GM18526 (cell line): ENCODE results near the gene AHCYL1.

Experiments
- POLR2A ChIP-seq: IDR thresholded peaks from 3 replicates; pipeline ENCODE4 v1.6.1; 2011; ENCODE audit not compliant: insufficient read length; ENCODE audit errors: extremely low read depth

AHCYL1 gene

DNA sequence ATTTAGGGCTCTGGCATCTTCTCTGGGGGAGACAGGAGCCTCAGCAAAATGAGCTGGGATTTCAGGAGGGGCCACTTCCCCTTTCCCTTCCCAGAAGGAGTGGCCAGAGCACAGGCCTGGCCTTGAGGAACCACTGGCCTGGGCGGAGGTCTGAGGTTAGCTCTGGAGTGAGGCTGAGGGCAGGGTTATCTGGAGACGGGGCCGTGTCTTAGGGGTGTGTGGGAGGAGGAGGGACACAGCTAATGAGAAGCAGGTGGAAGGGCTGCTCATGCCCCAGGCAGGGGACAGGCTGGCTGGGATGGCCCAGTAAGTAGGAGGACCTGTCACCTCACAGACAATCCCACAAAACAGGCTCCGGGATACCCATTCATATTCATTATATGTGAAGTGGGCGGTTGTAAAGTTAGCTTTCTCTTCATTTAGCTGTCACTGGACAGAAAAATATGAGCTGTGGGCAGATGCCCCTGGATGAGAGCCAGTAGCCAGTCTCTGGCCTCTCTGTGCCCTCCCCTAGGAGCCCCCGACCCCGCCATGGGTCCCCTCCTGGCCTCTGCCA, 73.5 kb downstream of the AHCYL1 start:
- TF ChIP-seq POLR2A, result no peak

DNA sequence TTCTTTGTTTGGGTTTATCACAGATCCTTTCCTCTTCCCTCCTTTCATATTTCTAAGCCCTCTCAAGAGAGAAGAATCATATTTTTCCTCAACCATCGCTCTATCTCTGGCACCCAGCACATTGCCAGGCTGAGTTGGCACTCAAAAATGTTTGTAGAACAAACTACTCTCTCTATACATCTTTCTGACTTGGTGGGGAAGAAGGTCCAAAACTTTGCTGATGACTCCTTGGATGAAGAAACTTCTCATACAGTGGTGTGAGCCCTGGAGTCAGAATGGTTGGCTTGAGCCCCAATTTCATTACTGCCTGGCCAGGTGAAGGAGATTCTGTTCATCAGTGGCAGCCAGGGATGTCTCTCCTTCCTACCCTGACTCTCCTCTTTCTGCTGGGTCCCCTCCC, 74.0 kb downstream of the AHCYL1 start:
- no peak for TF ChIP-seq POLR2A

DNA sequence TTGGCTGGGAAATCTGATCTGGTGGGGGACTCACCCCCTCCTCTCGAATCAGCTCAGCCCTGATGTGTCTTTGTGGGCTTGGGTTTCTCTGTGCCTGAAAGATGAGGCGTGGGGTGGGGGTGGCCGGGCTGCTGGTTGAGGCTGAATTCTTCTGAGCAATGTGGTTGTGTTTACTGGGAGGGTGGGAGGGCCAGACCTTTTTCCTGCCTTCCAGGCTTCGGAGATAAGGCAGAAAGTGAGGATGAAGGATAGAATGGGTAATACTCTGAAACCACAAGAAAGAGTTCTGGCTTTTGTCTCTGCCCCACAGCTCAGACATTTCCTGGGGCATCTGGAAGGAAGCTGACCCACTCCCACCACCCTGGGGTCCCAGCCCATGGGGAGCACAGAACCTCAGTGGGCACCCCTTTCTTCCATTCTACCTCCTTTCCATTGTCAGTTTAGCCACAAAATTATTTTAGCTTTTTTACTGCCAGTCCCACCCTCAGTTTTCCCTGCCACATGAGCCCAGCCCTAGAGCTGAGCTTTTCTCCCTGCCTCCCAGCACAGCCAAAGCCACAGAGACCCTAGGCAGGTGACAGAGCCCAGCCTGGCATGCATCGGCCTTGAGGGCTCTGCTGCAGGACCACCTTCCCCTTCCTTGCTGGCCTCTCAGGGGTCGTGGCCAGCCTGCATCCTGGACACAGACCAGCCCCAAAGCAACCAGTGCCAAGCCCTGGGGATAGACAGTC, 74.7 kb downstream of the AHCYL1 start:
- no peak for TF ChIP-seq POLR2A

DNA sequence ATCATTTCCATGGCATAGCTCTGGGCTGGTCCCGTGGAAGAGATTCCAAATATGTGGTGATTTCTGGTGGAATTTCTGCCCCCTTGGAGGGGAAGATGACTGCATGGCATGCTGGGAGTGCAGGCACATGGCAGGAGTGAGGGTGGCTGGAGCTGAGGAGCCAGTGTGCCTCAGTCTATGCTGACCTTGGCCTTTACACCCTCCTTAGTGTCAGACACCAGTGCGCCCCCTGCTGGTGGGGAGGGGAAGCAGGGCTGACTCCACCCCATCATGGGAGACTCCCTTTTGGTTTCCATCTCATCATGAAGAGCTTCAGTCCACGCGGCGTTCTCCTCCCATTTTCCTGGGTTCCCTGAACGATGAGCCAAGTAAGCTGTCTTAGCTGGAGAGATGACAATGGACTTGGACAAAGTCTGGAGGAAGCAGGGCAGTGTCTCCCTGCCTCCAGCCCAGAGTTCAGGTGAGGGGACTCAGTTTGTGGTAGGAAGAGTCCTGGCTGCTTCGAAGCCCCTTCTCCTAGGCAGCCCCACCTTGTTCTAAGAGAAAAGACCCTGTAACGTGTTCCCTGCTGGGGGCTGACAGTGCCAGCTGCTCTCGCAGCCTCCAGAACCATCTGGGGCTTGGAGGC, 75.6 kb downstream of the AHCYL1 start:
- TF ChIP-seq POLR2A, result no peak

DNA sequence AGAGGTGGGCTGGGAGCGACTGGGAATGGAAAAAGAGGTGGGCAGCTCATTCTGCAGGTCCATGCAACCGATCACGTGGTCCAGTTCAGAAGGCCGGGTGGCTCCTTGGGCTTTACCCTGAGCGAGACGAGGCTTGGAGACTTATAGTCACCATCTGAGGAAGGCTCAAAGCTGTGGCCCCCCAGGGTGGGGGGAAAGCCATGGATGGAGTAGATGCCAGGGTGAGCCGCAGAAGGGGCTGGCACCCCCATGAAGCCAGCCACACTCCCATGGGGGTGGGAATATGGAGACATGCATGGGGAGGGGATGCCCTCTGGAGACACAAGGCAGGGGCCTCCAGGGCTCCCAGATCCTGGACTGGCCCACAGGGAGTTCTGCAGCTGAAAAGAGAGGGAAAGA, 76.1 kb downstream of the AHCYL1 start:
- TF ChIP-seq POLR2A, result no peak

DNA sequence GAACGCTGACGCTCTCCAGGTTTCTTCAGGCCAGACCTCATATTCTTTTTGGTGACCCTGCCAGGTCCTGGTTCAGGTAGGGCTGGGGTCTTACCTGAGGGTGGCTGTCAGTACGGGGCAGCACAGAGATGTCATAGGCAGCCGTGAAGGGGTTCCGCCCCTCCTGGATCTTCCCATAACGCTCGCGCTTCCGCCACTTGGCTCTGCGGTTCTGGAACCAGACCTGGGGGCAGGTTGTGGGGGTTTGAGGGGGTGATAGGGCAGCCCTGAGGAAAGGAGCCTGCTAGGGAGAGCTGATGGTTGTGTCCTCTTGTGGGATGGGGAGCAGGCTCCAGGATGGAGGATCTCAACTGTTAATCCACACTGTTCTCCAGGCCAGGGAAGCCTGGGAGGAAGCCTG, 76.8 kb downstream of the AHCYL1 start:
- TF ChIP-seq POLR2A, result no peak

DNA sequence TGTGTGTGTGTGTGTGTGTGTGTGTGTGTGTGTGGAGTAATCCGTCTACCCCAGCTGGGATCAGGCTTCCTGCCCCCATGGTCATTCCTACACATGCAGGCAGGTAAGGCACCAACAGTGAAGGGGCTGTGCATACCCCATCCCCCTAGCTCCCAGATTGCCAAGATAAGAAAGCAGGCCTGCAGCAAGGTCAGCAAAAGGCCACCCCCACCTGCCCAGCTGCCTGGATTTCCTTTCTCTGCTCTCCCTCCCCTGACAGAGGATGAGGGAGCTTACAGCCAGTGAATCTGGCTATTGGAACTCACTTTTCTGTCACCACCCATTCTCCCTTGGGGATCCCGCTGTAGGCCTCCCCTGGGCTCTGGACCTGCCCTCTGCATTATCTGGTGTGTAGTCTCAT, 78.0 kb downstream of the AHCYL1 start:
- no peak for TF ChIP-seq POLR2A

DNA sequence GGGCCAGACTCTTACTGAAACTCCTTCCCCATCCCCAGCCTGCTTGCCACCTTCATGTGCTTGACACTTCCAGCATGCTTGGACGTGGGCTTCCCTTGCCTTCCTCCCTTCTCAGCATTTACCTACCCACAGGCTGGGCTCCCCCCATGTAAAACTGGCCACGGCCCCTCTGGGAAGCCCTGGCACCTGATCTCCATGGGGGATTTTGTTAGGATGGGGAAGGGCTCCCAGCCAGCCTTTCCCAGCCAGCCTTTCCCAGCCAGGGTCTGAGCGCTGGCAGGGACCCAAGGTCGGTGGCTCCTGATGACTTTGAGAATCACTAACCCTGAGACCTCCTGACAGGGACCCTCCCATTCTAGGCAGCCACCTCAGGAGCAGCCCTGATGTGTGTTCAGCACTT, 79.2 kb downstream of the AHCYL1 start:
- TF ChIP-seq POLR2A, result no peak

DNA sequence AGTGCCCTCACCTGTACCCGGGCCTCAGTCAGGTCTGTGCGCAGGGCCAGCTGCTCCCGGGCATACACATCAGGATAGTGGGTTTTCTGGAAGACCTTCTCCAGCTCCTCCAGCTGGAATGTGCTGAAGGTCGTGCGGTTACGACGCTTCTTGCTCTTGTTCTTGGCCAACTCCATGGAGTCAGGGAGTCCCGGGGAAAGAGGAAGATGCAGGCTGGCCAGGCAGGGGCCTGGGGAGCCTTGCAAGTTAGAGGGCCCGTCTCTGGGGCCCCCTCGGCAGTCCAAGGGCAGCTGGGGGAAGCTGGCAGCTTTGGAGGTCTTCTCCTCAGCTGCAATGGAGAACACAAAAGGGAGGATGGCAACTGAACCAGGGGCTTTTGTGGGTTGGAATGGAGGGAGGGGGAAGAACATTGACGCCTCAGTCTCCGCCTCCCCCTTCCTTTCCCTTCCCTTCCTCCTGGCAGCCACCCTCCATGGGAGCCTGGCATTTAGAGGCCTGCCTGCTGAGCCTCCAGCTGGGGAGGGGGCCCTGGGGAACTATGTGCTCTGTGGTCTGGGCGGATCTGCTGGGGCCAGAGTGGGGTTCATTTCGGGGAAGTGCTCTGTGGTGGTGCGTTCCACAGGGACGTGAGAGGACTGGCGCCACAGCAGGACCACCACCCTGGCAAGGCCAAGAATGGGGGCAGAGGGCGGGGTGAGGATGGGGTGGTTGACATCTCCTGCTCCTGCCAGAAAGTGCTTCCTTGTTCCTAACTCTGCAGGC, 80.2 kb downstream of the AHCYL1 start:
- TF ChIP-seq POLR2A, result no peak

DNA sequence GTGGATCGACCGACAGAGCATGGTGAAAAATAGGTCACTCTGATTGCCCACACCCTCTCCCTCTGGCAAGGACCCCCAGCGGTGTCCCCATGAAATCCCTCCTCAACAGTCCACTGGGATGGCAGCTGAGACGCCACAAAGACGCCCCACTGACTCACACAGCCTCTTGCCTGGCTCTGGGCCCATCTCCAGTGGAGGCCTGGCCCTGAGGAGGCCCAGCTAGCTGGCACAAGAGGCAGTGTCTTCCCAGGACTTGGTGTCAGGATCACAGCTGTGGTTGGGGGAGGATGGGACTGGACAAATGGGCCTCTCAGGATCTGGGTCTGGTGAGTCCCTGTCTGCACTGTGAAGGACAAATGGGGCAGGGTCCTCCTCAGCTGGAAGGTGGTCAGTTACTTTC, 81.3 kb downstream of the AHCYL1 start:
- no peak for TF ChIP-seq POLR2A

DNA sequence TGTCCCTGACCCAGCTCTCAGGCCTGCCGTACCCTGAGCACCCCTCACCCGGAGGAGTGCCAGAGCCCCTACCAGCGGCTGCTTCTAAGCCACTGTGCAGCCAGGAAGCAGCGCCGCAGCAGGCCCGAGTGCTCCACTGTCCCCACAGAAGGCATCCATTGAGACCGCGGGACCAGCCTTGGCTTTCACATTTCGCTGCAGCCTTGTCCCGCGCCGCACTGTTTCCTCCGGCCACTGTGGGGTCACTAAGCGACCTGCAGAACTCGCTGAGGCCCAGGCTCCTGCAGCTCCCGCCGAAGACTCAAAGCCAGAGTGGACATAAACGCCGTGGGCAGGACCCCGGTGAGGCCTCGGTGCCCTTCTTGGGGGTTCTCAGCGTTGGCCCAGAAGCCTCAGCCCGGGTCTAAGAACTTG, 82.9 kb downstream of the AHCYL1 start:
- TF ChIP-seq POLR2A, result no peak

DNA sequence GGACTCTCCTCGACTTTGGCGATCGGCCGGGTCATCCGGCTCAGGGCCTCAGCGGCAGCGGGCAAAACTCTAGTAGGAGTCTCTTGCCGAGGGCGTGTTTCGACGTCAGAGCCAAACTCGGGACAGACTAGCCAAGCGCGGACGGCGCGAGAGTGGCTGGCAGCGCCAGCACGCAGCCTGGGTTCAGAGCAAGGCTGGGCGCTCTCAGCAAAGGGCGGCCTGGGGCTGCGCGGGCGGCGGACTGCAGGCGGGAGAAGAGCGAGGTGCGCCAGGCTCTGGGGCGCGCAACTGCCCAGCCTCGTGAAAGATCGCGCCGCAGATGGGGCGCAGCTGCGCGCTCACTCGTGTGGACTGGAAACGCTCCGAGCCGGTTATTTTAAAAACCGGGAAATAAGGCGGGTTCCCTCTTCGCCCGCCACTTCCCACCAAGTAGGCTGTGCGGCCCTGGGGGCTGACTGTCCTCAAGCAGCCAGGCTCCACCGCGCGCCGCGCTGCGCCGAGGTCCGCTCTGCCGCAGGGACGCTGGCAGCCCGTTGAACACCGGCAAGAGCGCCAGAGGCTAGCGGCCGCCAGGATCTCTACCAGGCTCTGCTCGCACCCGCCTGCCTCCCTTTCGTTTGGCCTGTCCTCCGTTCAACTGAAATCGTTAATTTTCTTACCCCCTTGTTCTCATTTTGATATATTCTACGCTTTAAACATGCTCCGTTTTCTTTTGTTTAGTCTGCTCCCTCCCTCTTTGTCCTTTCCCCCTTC, 83.5 kb downstream of the AHCYL1 start:
- TF ChIP-seq POLR2A, result no peak

DNA sequence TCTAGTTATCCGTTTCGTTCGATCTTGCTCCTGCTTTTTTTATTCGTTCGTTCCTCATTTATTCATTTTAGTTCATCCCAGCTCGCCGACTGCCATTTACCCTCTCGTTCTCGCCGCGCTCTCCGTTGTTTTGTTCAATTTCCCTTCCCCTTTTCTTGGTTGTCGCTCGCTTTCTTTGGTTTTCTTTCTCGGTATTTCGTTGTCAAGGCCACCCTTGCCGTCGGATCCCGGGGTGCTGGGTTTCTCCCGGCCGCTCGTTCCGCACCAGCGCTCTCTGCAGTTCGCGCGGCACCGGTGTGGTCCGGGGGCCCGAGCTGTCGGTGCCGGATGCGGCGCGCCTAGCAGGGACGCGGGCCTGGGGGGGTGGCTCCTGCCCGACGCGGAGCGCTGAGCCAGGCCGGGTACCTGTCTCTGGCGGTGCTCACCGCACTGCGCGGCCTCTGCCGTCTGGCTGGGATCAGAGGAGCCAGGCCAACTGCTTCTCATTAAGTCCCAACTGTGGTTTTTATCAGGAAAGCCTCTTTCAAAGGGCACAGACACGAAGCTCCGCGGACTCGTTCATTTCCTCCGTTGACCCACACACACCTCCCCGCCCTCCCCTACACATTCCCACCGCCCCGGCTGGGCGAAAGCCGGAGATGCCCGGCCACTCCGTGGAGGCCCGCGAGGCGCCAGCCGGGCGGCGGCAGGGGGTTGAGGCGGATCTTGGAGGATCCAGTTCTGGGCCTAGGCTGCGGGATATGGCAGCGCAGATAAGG, 84.3 kb downstream of the AHCYL1 start:
- TF ChIP-seq POLR2A, result no peak
